Small intestine (tissue), 7 donors: ENCODE results near the gene FRMD4B. TPM values are rescaled to one million over a fixed set of nuclear protein-coding genes. Genes with fewer than 3 reads are reported as not detected.

Experiments used
- DNase-seq, 2 donors: peaks; one replicate each; pipeline versions ENCODE4 v3.0.0 to v3.0.0-alpha.2; 2013
- FAIRE-seq: peaks from 2 replicates; lab custom pipeline; 2012; peaks lifted over from hg19 to GRCh38; lab: Jason Lieb, UNC
- H3K27ac ChIP-seq, 3 donors: one replicate each; pipeline ENCODE4 v1.5.1; 2013; ENCODE audit warnings: low read length in 2 of 3, mild to moderate bottlenecking in 2 of 3, control low read depth in 1 of 3, inconsistent platforms in 1 of 3, low read depth in 1 of 3, moderate library complexity in 1 of 3
- H3K27me3 ChIP-seq, 3 donors: one replicate each; pipeline ENCODE4 v1.6.1; 2013; ENCODE audit warnings: low read length in 3 of 3, inconsistent platforms in 1 of 3; ENCODE audit not compliant: control insufficient read depth in 3 of 3, insufficient read depth in 3 of 3
- H3K36me3 ChIP-seq, 3 donors: one replicate each; pipeline ENCODE4 v1.6.1; 2013; ENCODE audit warnings: low read length in 3 of 3, inconsistent platforms in 1 of 3, low read depth in 1 of 3, mild to moderate bottlenecking in 1 of 3, moderate library complexity in 1 of 3; ENCODE audit not compliant: control insufficient read depth in 3 of 3, insufficient read depth in 2 of 3
- H3K4me1 ChIP-seq, 3 donors: one replicate each; pipeline ENCODE4 v1.6.1; 2013; ENCODE audit warnings: low read length in 2 of 3, inconsistent platforms in 1 of 3, low read depth in 1 of 3, mild to moderate bottlenecking in 1 of 3, moderate library complexity in 1 of 3; ENCODE audit not compliant: control insufficient read depth in 3 of 3, insufficient read depth in 2 of 3
- H3K4me3 ChIP-seq, 3 donors: one replicate each; pipeline ENCODE4 v1.5.1; 2013; ENCODE audit warnings: low read length in 3 of 3, control low read depth in 1 of 3, inconsistent platforms in 1 of 3, low read depth in 1 of 3, mild to moderate bottlenecking in 1 of 3, moderate library complexity in 1 of 3
- H3K9me3 ChIP-seq, 2 donors: one replicate each; pipeline ENCODE4 v1.6.1; 2013; ENCODE audit warnings: low read depth in 1 of 2, low read length in 1 of 2; ENCODE audit not compliant: control insufficient read depth in 2 of 2, insufficient read depth in 1 of 2
- WGBS, 3 donors: extraction: QIAGEN DNeasy Blood & Tissue Kit; methylation state at CpG; one replicate each; pipeline ENCODE4 v1.1.7; 2013; 5-methylcytosine and 5-hydroxymethylcytosine counted together
- polyA plus RNA-seq, 4 donors: library from polyadenylated mRNA; stranded (reverse) in 3 of 4; unstranded in 1 of 4; fragments of 200-250 nt in 3 of 4; fragments of 120-200 nt in 1 of 4; gene quantifications; one replicate each; pipeline versions ENCODE4 v1.2.1 to v1.2.3, GENCODE V29; 2013
- donor health status: healthy with polysubstance abuse.
- donor health status: control.
- donor health status: control.
- donor health status: Bipolar disorder and iron deficiency.
- donor health status: healthy.

The FRMD4B gene
- polyA plus RNA-seq, 4 donors = 5.6 to 16.3 (median 8.4) TPM

DNA sequence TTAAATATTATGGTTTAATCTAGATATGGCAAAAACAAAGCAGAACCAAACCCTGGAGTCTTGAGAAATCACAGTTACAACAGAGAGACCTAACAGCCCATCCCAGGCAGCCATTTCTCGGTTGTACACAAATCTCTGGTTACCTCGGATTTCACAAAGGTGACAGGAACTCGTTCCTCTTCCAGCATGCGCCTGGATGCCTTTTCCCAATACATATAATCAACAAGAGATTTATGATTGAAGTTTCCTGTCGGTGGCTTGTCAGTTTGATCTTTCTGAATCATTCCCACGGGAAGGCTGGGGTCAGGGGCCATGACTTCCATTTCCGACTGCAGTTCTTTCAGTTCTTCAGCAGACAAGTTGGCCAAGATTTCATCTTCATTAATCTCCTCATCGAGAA, 263.9 kb downstream of the FRMD4B start:
- no peaks in the 10 kb centered on the region for H3K36me3 ChIP-seq
- DNase-seq (no peak), FAIRE-seq (no peak)
- H3K4me1 ChIP-seq = no peaks in the 10 kb centered on the region
- no peaks in the 10 kb centered on the region for H3K27me3 ChIP-seq
- no peak overlapping the region for H3K27ac ChIP-seq
- 36 to 59% (median 55%) methylated on average over 8 of the region's 8 CpGs for WGBS, 3 donors
- H3K4me3 ChIP-seq = no peak overlapping the region
- no peaks in the 10 kb centered on the region for H3K9me3 ChIP-seq

DNA sequence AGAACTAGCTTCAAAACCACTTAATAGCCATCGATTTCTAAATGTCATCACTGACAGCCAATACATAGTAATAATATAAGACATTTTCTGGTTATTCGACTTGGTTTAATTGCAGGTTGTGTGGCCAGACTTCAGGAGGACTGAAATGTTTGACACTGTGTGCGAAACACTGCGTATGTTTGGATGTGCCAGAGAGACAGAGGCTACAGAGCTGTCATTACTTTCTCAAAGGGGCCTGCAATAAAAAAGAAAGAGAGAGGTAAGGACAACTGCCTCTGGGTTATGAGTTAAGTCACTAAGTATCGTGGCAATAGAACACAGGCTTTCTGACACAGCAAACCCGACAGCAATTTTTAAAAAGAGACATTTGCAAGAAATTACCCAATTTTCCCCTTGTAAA, 264.4 kb downstream of the FRMD4B start:
- DNase-seq = no peak
- Histone ChIP-seq H3K36me3 (no peaks in the 10 kb centered on the region), H3K9me3 (no peaks in the 10 kb centered on the region), H3K27ac (no peak overlapping the region), H3K4me3 (no peak overlapping the region), H3K27me3 (no peaks in the 10 kb centered on the region), H3K4me1 (no peaks in the 10 kb centered on the region)
- FAIRE-seq = no peak
- 84 to 88% (median 87%) methylated on average over 6 of the region's 6 CpGs for WGBS, 3 donors

DNA sequence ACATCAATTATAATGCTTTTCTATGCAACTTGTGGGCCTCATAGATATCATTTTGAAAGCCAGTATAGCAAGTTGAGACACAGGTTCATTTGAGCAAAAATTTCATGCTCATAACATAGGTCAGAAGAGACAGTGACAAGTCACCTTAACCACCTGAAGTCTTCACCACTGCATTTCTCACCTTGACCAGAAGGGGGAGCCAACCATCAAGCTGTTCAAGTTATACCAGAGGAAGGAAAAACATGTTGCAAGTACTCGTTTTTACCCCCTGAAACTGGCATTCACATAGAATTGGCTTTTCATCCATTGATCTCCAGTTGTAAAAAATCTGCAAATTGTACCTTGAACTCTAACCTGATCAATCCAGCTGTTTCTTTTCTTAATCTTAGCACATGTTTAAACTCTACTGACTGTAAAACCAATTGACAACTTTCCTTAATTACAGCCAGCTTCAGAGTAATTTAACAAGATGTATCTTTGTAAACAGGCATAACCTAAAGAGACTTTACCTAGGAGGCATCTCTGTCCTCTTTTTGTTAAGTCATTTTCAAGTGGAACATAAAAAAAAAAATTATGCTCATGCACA, 264.9 kb downstream of the FRMD4B start:
- no peaks in the 10 kb centered on the region for H3K4me1 ChIP-seq
- peak; percentile 62 for FAIRE-seq
- no peaks in the 10 kb centered on the region for H3K36me3 ChIP-seq
- peak; percentile 85 to 87 for DNase-seq
- 0 to 7% (median 0%) methylated on average over 1 of the region's 1 CpG for WGBS, 3 donors
- no peak overlapping the region for H3K27ac ChIP-seq
- H3K4me3 ChIP-seq = no peak overlapping the region
- H3K9me3 ChIP-seq = no peaks in the 10 kb centered on the region
- no peaks in the 10 kb centered on the region for H3K27me3 ChIP-seq
